GM19099 (cell line): ENCODE data around the gene JAKMIP2.

Experiments
- POLR2A ChIP-seq: IDR thresholded peaks from 3 replicates; pipeline ENCODE4 v1.6.1; 2011; ENCODE audit warnings: low read depth; ENCODE audit not compliant: insufficient read length; ENCODE audit errors: extremely low read depth

Gene JAKMIP2

DNA sequence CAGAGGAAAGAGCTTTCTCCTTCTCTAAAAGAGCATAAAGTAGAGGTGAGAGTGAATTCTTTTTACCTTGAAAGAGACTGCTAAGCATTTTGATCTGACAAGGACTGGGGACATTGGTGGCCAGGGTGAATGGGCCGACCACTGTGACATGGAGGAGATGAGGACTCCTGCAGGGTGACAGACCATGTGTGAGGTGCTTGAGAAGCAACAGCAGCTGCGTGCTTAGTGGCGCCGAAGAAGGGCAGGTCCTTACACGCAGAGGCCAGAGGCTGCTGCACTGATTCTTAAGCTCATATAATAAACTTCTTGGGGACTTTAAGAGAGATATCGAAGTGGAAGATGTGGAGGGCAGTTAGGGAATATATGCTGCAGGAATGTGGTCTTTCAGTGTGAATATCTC, 8.7 kb upstream of the JAKMIP2 start:
- TF ChIP-seq POLR2A, result no peak

DNA sequence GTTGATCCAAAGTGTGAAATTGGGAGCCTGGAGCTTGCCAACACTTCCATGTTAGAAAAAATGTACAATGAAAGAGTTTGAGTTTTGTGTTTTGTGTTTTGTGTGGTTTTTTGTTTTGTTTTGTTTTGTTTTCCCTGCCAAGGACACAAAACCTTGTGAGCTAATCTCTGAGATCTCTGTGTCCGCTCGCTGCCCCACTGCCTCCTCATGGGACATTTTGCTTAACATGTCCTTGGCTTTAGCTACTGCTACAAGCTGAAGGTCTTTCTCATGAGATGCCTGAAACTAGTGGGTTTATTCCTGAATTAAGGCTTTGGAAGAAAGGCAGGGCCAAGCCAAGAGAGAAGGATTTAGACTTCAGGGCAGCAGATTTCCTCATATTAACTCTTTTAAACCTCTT, 7.3 kb upstream of the JAKMIP2 start:
- TF ChIP-seq POLR2A, result no peak

DNA sequence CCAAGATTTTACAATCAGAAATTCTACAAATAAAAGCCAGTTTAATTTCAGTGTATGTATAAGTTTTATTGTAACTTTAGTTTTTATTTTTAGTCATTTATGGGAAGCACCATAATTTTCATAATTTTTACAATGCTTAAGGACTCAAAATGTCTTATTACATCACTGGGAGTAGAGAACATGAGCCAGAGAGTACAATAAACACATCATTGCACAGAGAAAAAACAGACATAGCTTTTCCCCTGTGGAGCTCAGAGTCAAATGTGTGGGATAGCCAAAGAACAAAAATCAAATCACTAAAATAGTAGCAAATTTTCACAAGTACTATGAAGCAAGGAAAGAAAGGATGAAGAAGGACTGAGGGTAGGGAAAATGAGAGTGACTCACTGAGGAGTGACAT, 5.5 kb upstream of the JAKMIP2 start:
- no peak for TF ChIP-seq POLR2A

DNA sequence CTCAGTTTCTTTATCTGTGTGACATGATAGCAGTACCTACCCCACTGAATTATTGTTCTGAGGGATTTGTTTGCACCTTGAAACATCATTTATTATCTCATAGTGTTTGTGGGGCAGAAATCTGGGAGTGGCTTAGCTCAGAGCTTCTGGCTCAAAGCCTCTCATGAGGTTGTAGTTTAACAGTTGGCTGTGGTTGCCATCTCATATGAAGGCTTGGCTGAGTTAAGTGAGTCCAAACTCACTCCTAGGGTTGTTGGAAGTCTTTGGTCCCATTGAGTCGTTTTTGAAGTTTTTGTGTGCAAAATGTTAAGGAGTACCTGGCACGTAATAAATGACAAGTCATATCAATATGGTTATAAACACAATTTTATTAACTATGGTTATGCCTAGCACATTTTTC, 3.6 kb upstream of the JAKMIP2 start:
- no peak for TF ChIP-seq POLR2A

DNA sequence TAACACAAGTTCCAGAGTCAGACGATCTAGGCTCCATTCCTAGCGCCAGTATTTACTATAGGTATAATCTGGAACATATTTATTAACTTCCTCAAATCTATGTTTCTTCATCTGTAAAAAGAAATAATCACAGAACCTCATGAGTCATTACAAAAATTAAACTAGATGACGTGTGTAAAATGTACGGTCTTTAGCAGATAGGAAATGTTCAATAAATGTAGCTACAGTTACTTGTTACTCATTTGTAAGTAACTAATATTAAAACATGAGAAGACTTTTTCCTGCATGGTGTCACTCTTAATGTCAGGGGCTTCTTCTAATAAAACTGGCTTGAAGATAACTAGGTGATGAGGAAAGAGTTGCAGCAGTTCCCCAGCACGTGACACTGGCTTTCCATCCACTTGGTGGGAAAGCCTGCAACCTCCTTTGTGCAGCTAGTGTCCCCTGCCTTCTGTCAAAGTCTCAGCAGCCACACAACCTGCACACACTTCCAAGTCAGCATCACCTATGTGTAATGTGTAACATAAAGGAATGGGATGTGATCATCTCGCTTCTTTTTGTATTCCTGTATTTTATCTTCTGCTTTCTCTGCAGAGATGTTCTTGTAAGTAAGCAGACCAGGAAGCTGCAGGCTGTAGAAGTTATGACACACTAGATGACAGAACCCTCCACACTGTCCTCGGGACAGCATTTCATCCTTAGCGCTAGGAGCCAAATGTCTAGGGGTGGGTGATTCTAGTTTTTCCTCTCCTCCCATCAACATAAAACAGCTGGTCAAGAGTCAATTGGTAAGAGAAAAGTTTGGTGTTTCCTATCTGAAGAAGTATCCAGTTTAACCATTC, 1.8 kb upstream of the JAKMIP2 start:
- no peak for TF ChIP-seq POLR2A

DNA sequence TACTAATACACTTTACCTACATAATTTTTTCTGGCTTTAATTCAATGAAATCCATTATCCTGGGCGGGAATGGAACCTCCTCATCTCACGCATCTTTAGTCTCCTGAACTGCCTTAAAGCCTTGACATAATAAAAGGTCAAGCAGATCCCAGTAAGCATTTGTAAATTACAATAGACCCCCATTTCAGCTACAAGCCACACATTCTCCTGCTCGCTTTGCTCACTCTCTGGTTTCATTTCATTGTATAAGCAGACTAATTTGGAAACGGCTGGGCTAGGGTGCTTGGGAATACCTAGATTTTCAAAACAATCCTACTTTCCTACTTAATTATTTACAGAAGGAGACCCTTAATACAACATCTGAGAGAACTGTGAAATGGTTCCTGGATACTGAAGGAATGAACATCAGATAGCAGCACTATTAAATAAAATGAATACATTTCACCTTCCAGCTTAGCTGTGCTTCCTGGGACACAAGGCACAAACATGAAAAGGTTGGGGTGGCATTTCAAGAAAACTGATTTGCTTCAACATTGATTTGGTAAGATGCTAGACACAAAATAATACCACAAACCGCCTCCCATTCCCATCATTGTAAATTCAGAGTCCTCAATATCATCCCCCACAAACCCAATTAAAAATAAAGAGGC, 1.5 kb downstream of the JAKMIP2 start:
- no peak for TF ChIP-seq POLR2A

DNA sequence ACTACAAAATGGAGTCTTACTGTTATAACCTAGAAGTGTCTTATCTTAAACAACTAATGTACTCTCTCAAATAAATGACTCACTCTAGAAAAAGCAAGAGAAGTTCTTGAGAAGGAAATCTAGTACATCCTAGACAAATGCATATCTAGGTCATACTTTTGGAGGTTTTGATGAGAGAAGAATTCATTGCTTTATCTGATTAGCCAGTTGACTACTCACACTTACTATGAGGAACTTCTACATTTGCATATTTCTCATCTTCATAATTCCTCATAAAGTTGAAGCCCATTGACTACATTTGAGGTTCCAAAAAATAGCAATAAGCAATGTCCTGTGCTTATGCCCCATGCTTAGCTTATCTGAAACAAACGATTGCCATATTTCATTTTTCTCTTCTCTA, 2.8 kb downstream of the JAKMIP2 start:
- no peak for TF ChIP-seq POLR2A

DNA sequence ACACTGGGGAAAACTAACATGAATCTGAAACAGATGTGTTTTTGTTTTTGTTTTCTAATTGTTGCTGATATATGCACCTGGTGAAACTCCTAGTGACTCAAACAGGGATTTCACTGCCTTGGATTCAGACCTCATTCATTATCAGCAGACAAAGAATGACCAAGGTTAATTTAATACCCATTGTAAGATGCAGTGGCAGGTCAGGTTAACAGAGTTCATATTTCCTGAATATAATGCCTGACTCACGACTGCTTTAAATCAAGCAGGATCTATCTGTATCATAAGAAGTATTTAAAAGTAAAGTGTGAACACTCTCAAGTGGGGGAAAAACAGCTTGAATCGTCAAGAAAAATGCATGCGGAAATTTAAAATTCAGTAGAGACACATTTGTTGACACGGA, 5.5 kb downstream of the JAKMIP2 start:
- TF ChIP-seq POLR2A, result no peak

DNA sequence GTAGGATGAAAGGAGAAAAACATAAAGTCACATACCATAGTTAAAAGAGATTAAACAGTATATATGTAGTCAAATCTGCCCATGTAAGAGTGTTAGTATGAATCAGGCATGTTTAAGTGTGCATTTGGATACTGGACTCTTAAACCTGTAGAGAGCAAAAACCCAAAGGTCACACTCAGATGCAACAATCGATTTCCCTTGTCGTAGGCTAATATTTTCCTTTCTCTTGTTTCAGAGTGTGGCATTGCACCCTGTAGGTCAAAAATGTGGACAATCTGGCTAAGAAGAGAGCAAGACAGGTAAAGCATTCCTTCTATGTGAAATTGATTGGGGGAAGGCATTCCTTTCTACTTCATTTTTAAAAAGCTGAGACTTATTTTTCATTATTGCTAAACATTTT, 8.9 kb downstream of the JAKMIP2 start:
- no peak for TF ChIP-seq POLR2A

DNA sequence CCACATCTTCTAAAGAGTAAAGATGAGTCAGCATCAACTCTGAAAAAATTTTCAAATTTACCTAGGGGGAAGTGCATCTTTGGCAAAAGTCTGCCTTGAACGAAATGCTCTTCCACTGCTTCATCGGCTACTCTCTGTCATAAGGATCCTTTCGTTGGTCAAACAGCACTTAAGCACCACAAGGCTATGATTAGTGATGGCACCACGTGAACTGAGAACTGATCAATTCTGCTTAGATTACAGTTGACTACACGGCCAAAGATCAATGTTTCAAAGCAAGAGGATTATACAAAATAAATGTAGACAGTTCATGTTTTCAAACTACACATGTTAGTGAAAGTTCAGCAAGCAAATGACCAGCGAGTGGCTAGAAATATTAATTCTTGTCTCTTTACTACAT, 9.4 kb downstream of the JAKMIP2 start:
- TF ChIP-seq POLR2A, result no peak

DNA sequence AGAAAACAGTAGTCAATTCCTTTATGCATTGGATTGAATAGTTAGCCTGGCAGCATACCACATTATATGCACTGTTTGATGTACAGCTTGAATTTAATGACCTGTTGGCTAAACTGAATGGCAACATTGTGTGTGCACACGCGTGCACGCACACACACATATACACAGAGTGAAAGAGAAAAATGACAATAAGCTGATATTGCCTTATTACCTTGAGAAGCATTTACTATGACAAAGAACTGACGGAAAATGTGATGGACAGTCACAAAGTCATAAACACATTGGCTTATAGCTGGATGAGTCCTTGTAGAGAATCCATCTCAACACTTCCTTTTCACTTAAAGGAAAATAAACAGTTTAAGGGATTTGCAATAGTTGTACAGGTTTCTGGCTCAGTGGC, 15.5 kb downstream of the JAKMIP2 start:
- no peak for TF ChIP-seq POLR2A

DNA sequence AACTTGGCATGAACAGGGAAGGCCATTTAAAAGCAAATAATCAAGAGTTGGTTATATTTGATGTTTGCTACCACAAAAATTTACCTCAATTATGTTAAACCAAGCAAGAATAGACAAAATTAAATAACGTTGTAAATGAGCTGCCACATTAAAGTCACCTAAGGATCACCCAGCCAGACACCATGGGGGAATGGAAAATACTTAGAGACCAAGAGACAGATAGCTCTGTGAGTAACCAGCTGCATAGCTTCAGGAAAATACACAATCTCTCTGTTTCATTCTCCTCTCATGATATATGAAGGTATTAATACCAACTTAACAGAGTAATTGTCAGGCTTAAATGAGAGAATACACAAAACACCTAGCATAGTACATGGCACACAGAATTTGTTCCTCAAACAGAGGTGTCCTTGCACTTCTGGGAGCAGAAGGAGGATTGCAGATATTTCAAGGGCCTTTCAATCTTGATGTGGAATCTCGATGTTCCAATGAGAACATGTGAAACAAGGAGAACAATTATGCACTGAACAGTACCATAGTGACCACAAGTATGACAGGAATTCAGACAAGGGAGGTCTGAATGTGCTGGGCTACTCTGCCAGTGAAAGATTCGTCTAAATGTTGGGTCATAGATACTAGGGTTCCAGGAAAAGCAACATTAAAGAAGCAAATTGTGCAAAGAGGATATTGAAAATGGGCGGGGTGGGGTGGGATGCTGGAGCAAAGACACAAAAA, 18.6 kb downstream of the JAKMIP2 start:
- no peak for TF ChIP-seq POLR2A

DNA sequence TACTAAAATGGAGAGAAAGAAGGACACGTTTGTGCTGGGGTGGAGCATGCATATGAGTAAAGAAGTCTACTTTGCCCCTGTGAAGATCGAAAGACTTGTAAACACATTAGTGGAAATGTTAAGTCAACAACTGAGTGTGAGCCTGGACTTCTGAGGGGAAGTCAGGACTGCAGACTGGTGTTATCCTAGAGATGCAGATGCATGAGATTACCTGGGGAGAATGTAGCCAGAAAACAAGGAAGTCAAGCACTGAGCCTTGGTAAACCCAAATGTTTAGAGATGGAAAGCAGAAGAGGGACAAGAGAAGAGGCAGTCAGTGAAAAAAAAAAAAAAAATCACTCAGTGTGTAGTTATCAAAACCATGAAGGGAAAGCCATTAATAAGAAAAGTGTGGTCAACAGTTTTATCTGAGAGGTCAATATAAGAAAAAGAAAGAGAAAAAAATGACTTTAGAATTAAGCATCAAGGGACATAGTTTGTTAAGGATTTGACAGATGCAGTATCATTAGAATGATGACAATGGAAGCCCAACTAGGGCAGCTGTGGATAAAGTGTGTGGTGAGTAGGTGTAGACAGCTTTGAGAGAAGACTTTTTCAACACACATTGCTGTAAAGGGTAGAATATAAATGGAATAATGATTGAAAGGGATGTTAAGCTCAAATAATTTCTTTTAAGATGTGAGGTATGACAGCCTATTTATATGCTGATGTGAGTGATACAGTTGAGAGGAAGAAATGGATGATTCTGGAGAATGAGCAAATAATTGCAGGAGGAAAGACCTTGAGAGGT, 22.2 kb downstream of the JAKMIP2 start:
- no peak for TF ChIP-seq POLR2A

DNA sequence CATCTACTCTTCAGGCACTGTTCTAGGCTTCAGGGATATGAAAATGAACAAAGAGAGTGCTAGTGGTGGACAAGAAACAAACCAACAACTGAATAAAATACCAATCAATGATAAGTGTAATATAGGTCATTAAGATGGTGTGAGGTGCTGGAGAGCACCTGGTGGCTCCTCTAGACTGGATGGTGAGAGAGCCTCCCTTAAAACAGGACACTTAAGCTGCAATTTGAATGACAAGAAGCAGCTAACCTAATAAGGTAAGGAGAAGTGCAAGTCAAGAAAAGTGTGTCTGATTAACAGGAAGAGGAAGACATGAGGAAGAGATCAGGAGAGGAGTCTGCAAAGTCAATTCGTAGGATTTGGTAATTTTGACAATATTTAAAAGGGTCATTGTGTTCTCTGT, 23.1 kb downstream of the JAKMIP2 start:
- TF ChIP-seq POLR2A, result no peak

DNA sequence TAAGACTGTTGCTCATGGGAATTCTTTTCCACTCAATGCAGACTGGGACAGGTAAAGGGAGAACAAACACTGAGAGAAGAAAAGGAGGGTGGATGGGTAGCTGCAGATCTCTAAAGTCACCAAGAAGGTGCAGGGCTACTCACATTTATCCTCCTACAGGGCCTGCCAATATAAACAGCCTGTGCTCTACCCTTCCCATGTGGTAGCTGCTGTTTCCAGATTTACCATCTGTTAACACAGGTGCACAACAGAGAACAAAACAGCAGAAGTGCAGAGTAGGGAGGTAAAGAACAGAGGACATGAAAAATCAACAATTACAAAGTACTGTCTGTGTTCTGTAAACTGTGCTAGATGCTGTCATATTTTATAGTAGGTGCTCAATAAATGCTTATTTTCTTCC, 26.0 kb downstream of the JAKMIP2 start:
- TF ChIP-seq POLR2A, result no peak
